GM19099 (cell line): ENCODE results near the gene CPED1.

Experiments used
- POLR2A ChIP-seq: IDR thresholded peaks from 3 replicates; pipeline ENCODE4 v1.6.1; 2011; ENCODE audit warnings: low read depth; ENCODE audit not compliant: insufficient read length; ENCODE audit errors: extremely low read depth

Gene CPED1

GRCh38 chr7:121002757-121003200 lies 14.3 kb downstream of the CPED1 start:
- TF ChIP-seq POLR2A = no peak

GRCh38 chr7:121003986-121004685 lies 15.6 kb downstream of the CPED1 start:
- TF ChIP-seq POLR2A = no peak

- TF ChIP-seq POLR2A = no peak
Measured at GRCh38 chr7:121005996-121006584, 17.6 kb downstream of the CPED1 start.

- TF ChIP-seq POLR2A = no peak
Measured at GRCh38 chr7:121006711-121007315, 18.3 kb downstream of the CPED1 start.

- no peak for TF ChIP-seq POLR2A
Measured at GRCh38 chr7:121008816-121009215, 20.3 kb downstream of the CPED1 start.

- no peak for TF ChIP-seq POLR2A
Measured at GRCh38 chr7:121011401-121011800, 22.9 kb downstream of the CPED1 start.

- TF ChIP-seq POLR2A = no peak
Measured at GRCh38 chr7:121012170-121012874, 23.8 kb downstream of the CPED1 start.

- TF ChIP-seq POLR2A = no peak
Measured at GRCh38 chr7:121012919-121013318, 24.4 kb downstream of the CPED1 start.

GRCh38 chr7:121015560-121015959 lies 27.0 kb downstream of the CPED1 start:
- no peak for TF ChIP-seq POLR2A

- no peak for TF ChIP-seq POLR2A
Measured at GRCh38 chr7:121016966-121017365, 28.5 kb downstream of the CPED1 start.

- TF ChIP-seq POLR2A = no peak
Measured at GRCh38 chr7:121017586-121017985, 29.1 kb downstream of the CPED1 start.

GRCh38 chr7:121019018-121019417 lies 30.5 kb downstream of the CPED1 start:
- no peak for TF ChIP-seq POLR2A

- no peak for TF ChIP-seq POLR2A
Measured at GRCh38 chr7:121020249-121020988, 31.9 kb downstream of the CPED1 start.

- no peak for TF ChIP-seq POLR2A
Measured at GRCh38 chr7:121020989-121021969, 32.8 kb downstream of the CPED1 start.
